GM19468 (cell line): ENCODE results near the gene SEMA5A.

ENCODE experiments used
- ATAC-seq: cut with Tn5 transposase; IDR thresholded peaks from one replicate; pipeline ENCODE4 v1.9.1; 2021; ENCODE audit warnings: mild to moderate bottlenecking, moderate library complexity, moderate number of reproducible peaks; ENCODE audit not compliant: unreplicated experiment; ENCODE audit errors: extremely low read depth

The SEMA5A gene

DNA sequence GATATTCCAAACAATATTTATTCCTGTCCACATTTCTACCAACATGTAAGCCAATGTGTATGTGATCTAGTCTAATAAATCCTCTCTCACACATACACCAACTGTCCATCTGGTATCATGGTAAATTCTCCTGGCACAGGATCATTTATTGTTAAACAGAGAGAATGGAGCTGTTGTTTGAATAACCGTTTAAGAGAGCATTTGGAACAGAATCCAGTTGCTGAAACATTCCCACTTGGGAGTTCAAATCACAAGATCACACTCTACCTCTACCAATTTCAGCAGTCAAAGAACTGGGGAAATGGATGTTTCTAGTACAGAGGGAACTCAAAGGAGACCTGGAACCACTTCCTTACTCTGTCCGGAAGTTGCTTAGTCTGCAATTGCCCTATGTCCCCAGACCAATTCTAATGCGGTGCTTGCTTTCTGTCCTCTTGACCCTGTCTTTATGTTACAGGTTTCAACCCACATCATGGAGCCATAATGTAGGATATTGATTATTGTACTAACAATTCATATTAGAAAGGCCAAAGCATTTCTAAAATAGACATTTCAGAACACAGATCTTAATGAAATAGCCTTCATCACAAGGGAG, 488.4 kb downstream of the SEMA5A start:
- no peak for ATAC-seq

GRCh38 chr5:9056046-9056445, 489.8 kb downstream of the SEMA5A start:
- no peak for ATAC-seq

DNA sequence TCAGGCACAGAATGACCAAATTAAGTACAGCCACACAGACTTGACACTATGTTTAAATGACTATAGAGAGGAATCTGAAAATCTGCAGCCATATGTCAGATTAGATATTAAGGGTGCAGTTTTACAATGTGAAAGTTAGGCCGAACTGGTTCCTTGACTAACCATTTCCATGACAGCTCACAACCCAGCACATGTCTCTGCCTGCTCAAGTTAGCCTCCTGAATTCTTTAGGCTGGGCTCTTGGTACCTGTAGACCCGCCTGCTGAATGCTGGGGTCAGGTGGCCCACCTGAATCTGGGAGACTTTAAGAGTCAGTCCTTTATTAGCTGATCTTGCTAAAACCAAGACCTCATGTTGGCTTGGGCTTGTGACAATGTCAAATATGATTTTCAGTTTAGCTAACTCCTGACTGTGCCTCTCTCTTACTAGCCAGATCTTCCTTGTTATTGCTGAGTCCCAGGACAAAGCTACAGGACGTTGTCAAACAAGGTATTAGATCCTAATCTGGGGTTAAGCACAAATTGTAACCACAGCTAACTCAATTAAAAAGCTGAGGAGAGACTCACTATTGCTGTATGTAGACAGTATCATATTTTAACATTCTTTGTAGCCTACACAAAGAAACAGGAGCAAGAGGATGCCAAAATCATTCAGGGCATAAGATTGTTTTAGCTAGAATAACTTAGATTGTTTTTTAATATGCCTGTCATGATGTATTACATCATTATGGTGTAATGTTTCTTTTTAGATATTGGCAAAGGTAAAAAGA, 490.9 kb downstream of the SEMA5A start:
- no peak for ATAC-seq

- no peak for ATAC-seq
Measured at GRCh38 chr5:9054322-9054721, 491.6 kb downstream of the SEMA5A start.

- no peak for ATAC-seq
Measured at GRCh38 chr5:9052421-9052820, 493.5 kb downstream of the SEMA5A start.

GRCh38 chr5:9051779-9052178, 494.1 kb downstream of the SEMA5A start:
- no peak for ATAC-seq

- no peak for ATAC-seq
Measured at GRCh38 chr5:9047932-9048331, 497.9 kb downstream of the SEMA5A start.

DNA sequence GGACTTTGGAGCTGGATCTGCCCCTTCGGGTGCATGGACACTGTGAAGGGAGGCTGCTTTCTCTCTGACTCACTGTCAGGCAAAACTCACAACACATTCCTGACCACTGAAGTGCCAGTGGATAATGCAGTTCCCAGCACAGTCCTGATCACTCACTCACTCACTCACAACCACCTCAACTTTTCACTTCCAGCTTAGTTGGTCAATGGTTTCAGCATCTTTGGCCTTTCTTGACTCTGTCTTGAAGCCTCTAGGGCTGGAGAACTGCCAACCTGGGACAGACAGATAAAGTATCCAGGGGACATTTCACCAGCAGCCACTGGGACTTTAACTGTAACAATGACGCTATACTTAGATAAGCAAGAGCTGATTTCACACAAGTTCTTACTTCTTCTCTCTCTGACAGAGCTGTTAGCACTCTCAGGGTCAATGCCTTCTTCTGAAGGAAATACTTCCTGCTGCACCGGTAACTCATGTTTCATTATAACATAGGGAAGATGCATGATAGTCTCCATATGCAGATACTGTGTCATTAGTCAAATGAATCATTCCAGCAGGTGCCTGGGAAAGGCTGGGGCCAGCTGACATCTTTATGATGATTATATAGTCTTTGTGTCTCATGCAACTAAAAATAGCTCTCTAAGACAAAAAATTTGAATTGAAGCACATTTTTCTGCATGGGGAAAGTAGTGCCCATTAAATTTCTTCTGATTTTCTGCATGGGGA, 499.0 kb downstream of the SEMA5A start:
- ATAC-seq, result no peak

GRCh38 chr5:9045946-9046345, 499.9 kb downstream of the SEMA5A start:
- ATAC-seq, result no peak

DNA sequence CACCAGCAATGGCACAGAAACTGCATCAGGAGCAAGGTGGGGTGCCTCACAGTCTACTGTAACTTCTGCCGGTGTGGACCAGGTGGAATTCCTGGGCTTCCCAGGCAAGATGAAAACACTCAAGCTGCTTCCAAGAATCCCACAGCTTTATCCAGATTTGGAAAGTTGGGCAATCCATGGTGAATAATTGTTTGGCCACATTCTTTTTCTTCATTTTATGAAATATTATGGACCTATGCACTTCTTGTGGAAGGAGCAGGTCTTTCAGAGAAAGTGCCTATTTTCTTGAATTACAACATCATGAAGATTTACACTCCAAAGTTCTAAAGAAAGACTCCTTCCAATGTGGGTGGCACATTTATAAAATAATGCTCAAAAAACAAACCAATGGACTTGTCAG, 503.6 kb downstream of the SEMA5A start:
- no peak for ATAC-seq

- no peak for ATAC-seq
Measured at GRCh38 chr5:9040475-9040874, 505.4 kb downstream of the SEMA5A start.

DNA sequence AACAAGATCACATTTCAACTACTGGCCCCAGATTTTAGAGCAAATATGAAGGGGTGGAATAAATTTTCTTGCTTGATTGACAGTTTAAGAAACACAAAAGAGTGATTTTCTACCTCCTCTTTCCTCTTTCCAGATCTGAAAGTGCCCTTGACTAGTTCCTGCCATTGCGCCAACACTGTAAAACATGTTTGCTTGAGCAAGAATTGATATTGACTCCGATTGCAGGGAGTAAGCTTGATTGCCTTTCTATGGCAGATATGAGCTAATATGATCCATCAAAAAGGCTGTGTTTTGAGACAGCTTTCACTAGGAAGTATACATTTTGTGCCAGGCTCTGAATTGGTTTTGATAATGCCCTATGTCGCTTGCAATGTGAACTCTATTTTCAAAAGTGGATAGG, 508.8 kb downstream of the SEMA5A start:
- ATAC-seq, result no peak

GRCh38 chr5:9035346-9035745, 510.5 kb downstream of the SEMA5A start:
- no peak for ATAC-seq

DNA sequence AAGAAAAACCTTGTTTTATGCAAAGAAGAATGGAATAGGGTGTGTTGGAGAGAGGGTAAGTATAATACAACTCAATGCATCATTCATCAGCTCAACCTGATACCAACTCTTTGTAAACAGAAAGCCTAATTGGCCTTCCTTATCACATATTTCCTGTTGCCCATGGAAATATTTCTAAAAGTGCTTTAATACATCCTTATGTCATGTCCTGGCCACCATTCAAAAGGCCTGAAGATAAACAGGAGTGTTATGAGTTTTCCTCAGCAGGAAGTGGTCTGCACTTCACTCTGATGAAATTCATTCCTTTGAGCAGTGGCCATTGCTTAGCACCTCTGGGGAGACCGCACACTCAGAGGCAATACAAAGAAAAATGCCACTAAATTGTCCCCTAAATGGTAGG, 511.2 kb downstream of the SEMA5A start:
- ATAC-seq, result no peak

DNA sequence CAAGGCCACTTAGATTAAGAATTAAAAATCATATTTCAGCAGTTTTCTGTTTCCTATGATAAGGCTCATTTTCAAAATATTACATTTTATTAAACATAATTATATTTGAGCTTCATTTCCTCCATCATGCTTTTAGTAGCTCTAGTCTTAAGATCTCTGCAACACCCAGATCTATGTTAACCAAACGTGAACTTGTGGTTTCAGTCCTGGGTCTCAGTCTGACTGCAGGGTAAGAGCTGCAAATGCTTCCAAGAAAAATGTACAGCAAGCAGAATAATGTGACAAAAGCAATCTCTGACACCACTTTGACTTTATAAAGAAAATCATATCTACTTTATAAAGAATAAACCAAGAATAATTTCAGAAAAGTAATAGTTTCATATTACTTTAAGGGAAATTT, 512.4 kb downstream of the SEMA5A start:
- ATAC-seq, result no peak

DNA sequence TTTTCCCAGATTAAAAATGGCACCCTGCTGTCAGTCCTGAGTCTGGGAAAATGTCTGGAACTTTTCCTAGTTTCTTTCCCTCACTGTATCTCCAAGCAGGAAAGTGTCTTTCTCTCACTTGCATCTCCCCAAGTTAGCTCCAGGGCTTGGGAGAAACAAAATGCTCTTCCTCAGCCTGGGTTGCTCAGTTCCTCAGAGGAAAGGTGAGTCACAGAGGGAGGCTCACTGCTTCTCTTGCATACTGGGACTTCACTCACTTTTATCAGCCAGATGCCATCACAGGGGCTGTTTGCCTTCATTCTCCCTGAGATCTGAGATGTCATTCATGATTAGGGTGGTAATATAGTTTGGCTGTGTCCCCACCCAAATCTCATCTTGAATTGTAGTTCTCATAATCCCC, 519.9 kb downstream of the SEMA5A start:
- ATAC-seq, result no peak

DNA sequence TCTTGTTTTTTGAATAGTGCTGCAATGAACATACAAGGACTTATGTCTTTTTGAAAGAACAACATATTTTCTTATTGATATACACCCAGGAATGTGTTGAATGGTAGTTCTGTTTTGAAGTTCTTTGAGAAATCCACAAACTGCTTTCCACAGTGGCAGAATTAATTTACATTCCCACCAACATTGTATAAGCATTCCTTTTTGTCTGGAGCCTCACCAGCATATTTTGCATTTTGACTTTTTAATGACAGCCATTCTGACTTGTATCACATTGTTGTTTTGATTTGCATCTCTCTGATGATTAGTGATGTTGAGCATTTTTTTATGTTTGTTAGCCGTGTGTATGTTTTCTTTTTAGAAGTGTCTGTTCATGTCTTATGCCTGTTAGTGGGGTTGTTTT, 524.9 kb downstream of the SEMA5A start:
- ATAC-seq, result no peak

DNA sequence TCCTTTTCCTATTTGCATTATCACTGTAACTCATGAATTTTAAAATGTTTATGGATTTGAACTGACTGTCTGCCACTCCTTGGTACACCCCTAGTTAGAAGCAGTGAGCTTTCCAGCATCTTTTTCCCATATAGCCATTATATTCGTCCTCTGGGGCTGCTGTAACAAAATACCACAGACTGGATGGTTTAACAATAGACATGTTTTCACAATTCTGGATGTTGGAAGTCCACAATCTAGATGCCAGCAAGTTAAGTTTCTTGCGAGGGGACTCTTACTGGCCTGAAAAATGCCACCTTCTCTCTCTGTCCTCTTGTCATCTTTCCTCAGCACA, 530.0 kb downstream of the SEMA5A start:
- ATAC-seq, result no peak

GRCh38 chr5:9015260-9015936, 530.5 kb downstream of the SEMA5A start:
- ATAC-seq, result no peak

DNA sequence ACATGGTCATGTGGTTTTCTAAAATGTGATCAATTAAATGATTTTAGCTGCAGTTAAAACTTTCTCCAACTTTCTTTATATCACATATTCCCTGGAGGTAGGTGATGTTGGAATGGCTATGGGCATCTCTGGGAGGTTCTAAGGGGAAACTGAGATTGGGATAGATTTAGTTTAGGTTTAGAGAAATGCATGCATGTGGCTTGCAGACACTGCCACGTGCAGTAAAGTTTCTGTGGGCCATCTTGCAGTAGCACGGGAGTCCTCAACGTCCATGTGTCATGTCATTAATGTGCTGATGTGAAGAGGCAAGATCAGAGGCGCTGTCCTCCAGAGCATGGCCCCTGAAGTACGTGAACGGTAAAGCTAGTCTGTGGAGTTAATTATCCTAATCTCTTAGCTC, 532.7 kb downstream of the SEMA5A start:
- ATAC-seq, result no peak
